Activated T-helper 2 cell treated with anti-CD3 and anti-CD28 coated beads, Interferon-gamma antibody, Interleukin-2, Interleukin-4, amounts not matched to agents 10 μg/mL and 5 μg/mL and 100 μg/mL, durations not matched to agents 14 hours and 24 hours and 36 hours (primary cell): ENCODE results near the gene ILDR1. TPM values are rescaled to one million over a fixed set of nuclear protein-coding genes. Genes with fewer than 3 reads are reported as not detected.
A peak's percentile ranks its signal among the peaks of the same experiment; 100 is the strongest.

Source experiments
- DNase-seq: peaks from one replicate; pipeline ENCODE4 v3.0.0; 2021; ENCODE audit warnings: low spot score
- H3K27ac Mint-ChIP-seq: one replicate; pipeline ENCODE4 v1.8.0; 2021; ENCODE audit warnings: mixed read lengths
- H3K27me3 Mint-ChIP-seq: one replicate; pipeline ENCODE4 v1.8.0; 2021; ENCODE audit warnings: low read depth, mixed read lengths
- H3K36me3 Mint-ChIP-seq: one replicate; pipeline ENCODE4 v1.8.0; 2021; ENCODE audit warnings: low read depth, mixed read lengths
- H3K4me1 Mint-ChIP-seq: one replicate; pipeline ENCODE4 v1.8.0; 2021; ENCODE audit warnings: low read depth, mixed read lengths
- H3K4me3 Mint-ChIP-seq: one replicate; pipeline ENCODE4 v1.8.0; 2021; ENCODE audit warnings: low read depth, mild to moderate bottlenecking, moderate library complexity, mixed read lengths
- H3K9me3 Mint-ChIP-seq: one replicate; pipeline ENCODE4 v1.8.0; 2021; ENCODE audit warnings: mixed read lengths
- intact Hi-C: fragments of 100-400 bp; cut with micrococcal nuclease; formaldehyde crosslinking; loops from one replicate; pipeline ENCODE4 v1.15.1; 2023
- total RNA-seq: library from RNA; stranded (reverse); gene quantifications from 2 replicates; pipeline ENCODE4 v1.2.3, GENCODE V29; 2022

Gene ILDR1
- total RNA-seq, 1 donor from 2014 or later, result 0.21 TPM

DNA sequence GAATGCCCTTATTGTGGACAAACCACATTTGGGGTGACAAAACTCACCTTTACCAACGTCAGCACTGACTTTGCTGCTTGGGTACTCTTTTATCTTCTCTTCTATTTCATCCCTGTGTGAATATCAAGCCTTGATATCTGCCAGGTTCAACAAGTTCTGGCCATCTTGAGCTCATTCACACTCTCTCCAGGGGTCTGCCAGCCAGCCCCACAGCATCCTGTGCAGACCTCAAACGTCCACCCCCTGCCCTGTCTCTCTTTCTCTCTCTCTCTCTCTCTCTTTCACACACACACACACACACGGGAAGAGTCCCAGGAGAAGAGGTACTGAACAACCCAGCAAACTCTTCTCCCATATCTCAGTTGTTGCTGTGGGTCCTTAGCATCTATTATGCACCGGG lies 10.7 kb downstream of the ILDR1 start:
- Mint-ChIP-seq H3K4me3 (no peak overlapping the region), H3K27me3 (no peaks in the 10 kb centered on the region), H3K9me3 (peaks cover 13% of the 10 kb centered on the region), H3K27ac (no peak overlapping the region), H3K4me1 (peaks cover 38% of the 10 kb centered on the region), H3K36me3 (no peaks in the 10 kb centered on the region)
- intact Hi-C loops, result loop anchor here (5.0 to 10.0 kb wide), 2 partner anchors 136 to 353 kb away; no protein-coding TSS in a partner anchor
- DNase-seq, result no peak

DNA sequence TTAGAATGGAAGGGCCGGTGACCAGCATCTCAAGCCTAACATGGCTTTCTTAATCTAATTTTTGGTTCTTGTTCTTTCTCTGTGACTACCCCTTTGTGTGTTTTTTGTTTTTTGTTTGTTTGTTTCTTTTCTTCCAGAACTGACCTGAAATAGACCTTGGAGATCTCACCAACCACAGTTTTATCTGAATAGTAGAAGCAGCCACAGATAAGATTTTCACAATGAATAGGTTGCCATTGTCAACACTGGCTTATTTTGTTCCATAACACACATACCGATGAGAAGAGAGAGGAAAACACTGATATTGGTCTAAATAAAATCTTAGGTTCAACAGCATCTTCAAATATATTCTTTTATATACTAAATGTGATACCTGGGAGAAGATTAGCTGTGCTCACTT lies 11.5 kb downstream of the ILDR1 start:
- no peak for DNase-seq
- H3K27me3 Mint-ChIP-seq, result no peaks in the 10 kb centered on the region
- H3K27ac Mint-ChIP-seq, result no peak overlapping the region
- intact Hi-C loops, result loop anchor here (5.0 to 10.0 kb wide), 2 partner anchors 137 to 354 kb away; no protein-coding TSS in a partner anchor
- H3K36me3 Mint-ChIP-seq, result no peaks in the 10 kb centered on the region
- peaks cover 5% of the 10 kb centered on the region for H3K9me3 Mint-ChIP-seq
- H3K4me1 Mint-ChIP-seq, result peaks cover 41% of the 10 kb centered on the region
- no peak overlapping the region for H3K4me3 Mint-ChIP-seq

DNA sequence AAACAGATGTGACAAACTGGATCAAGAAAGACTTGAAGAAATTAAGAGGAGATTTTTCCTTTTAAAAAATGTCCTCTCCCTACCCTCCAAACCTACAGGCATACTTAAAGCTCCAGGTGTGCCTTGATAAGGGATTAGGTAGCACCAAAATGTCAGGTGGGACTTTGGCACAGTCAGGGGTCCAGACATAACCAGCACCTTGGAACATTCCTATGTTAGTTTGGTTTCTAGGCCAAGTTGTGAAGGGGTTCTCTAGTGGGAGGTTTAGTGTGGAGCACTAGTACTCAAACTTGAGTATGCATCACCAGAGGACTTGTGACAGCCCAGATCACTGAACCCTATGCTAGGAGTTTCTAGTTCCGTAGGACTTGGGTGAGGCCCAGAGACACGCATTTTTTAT lies 13.9 kb downstream of the ILDR1 start:
- no peaks in the 10 kb centered on the region for H3K36me3 Mint-ChIP-seq
- no peak overlapping the region for H3K27ac Mint-ChIP-seq
- no peaks in the 10 kb centered on the region for H3K9me3 Mint-ChIP-seq
- H3K4me3 Mint-ChIP-seq, result no peak overlapping the region
- no peak for DNase-seq
- peaks cover 51% of the 10 kb centered on the region for H3K4me1 Mint-ChIP-seq
- no peaks in the 10 kb centered on the region for H3K27me3 Mint-ChIP-seq
- intact Hi-C loops, result no loop called here

DNA sequence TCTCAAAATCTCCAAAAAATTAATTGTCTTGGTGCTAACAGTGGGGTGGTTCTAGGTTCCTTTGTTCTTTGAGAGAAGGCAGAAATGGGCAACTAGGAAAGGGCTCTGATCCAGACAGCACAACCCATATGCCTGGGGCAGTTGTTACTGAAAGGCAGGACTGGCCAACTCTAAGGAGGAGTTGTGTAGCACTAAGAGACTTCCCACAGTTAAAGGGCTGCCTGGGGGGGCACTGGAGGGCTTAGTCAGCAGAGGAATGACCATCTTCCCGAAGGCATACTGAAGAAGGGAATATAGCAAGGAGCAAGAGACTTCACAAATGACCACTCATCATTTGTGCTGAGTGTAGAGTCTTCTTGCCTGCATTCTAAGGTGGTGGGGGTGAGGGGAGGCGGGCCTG lies 15.8 kb downstream of the ILDR1 start:
- Mint-ChIP-seq H3K27ac (no peak overlapping the region), H3K9me3 (no peaks in the 10 kb centered on the region), H3K4me1 (peaks cover 40% of the 10 kb centered on the region), H3K27me3 (peaks cover 2% of the 10 kb centered on the region), H3K4me3 (no peak overlapping the region), H3K36me3 (no peaks in the 10 kb centered on the region)
- intact Hi-C loops, result no loop called here
- DNase-seq, result no peak

DNA sequence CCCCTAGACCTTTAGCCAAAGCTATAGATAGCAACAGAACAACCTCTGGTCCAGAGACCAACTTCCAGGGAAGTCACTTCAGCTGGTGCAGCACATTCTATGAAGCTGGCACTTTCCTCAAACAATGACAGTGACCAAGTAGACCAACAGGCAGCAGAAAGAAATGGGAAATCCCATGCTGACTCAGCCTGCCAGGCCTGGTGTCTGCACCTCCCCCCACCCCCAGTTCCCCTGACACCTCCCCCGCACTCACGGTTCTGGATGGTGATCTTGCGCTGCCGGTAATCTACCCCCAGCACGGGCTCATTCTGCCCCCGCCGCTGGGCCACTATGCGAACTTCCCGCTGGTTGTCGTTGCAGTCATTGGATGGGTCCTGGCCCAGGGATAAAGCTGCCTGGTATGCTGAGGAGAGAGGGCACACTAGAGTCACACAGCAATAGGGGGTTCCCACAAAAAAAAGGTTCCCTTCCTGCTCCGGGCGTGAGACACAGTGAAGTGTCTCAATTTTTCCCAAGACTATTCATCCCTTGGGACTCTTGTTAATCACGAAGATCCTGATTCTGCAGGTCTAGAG lies 17.0 kb downstream of the ILDR1 start:
- intact Hi-C loops, result no loop called here
- no peaks in the 10 kb centered on the region for H3K36me3 Mint-ChIP-seq
- no peak for DNase-seq
- peaks cover 36% of the 10 kb centered on the region for H3K4me1 Mint-ChIP-seq
- H3K27me3 Mint-ChIP-seq, result peaks cover 2% of the 10 kb centered on the region
- no peak overlapping the region for H3K27ac Mint-ChIP-seq
- no peak overlapping the region for H3K4me3 Mint-ChIP-seq
- no peaks in the 10 kb centered on the region for H3K9me3 Mint-ChIP-seq

DNA sequence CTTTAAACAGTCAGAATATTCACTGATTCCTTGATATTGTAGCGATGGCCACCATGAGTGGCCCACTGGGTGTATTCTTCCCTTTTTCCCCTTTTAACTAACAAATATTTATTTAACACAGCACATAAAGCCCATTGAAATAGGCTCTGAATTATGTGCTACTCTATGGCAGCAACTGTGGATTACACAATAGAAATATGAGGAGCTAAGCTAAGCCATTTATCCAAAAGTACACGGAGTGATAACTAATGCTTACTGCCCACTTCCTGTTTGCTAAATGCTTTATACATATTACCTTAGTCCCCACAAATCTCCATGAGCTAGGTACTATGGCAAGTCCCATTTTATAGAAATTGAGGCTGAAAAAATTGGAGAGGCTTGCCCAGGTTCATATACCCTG lies 17.9 kb downstream of the ILDR1 start:
- Mint-ChIP-seq H3K27me3 (peaks cover 2% of the 10 kb centered on the region), H3K27ac (no peak overlapping the region), H3K36me3 (no peaks in the 10 kb centered on the region), H3K4me3 (no peak overlapping the region), H3K9me3 (no peaks in the 10 kb centered on the region), H3K4me1 (peaks cover 38% of the 10 kb centered on the region)
- no peak for DNase-seq
- intact Hi-C loops, result no loop called here

DNA sequence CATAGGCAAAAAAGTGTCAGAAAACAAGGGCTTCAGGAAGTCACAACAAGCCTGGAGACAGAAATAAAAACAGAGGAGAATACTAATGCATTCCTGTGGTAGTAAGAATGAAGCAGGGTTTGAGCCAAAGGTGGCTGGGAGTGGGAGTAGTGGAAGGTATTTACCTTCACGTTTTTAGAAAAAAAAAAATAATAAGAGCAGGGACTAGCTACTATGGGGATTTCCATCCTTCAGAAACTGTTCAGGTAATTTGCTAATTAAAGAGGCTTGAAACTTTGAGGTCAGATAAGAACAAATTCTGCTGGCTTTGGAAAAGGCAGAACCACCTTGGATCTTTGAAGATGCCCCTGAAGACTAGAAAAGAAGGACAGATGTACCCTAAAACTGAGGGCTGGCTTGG lies 18.4 kb downstream of the ILDR1 start:
- Mint-ChIP-seq H3K36me3 (no peaks in the 10 kb centered on the region), H3K4me3 (no peak overlapping the region), H3K9me3 (no peaks in the 10 kb centered on the region), H3K27ac (peak overlapping the region; percentile 18), H3K27me3 (peaks cover 2% of the 10 kb centered on the region), H3K4me1 (peaks cover 43% of the 10 kb centered on the region)
- intact Hi-C loops, result no loop called here
- DNase-seq, result no peak

DNA sequence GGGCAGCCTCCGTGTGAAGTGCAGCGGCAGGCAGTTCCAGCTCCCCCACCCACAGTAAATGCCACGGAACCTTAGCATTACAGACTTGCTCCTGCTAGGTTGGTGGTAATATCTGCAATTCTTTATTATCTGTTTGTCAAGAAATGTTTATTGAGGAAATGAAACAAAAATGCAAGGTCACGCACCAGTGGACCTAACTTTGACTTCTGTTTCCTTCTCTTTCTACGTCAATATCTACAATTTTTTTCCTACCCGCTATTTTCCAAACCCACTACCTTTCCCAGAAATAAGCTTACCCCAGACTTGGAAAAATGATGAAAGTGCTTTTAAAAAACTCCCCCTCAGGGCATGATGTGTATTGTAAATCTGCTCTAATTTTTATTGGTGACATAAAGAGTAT lies 18.9 kb downstream of the ILDR1 start:
- no peak overlapping the region for H3K27ac Mint-ChIP-seq
- no peaks in the 10 kb centered on the region for H3K9me3 Mint-ChIP-seq
- peaks cover 2% of the 10 kb centered on the region for H3K27me3 Mint-ChIP-seq
- H3K36me3 Mint-ChIP-seq, result no peaks in the 10 kb centered on the region
- peaks cover 48% of the 10 kb centered on the region for H3K4me1 Mint-ChIP-seq
- no peak for DNase-seq
- intact Hi-C loops, result no loop called here
- no peak overlapping the region for H3K4me3 Mint-ChIP-seq

DNA sequence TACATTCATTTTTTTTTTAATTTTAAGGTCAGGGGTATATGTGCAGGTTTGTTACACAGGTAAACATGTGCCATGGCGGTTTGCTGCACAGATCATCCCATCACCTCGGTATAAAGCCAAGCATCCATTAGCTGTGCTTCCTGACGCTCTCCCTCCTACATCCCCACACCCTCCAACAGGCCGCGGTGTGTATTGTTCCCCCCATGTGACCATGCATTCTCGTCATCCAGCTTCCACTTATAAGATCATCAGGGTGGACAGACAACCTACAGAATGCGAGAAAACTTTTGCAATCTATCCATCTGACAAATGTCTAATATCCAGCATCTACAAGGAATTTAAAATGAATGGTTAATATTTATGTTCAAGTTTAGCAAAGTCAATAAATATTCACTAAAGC lies 19.4 kb downstream of the ILDR1 start:
- Mint-ChIP-seq H3K27ac (no peak overlapping the region), H3K36me3 (no peaks in the 10 kb centered on the region), H3K27me3 (peaks cover 2% of the 10 kb centered on the region), H3K4me3 (no peak overlapping the region), H3K4me1 (peaks cover 52% of the 10 kb centered on the region), H3K9me3 (no peaks in the 10 kb centered on the region)
- intact Hi-C loops, result no loop called here
- DNase-seq, result no peak

DNA sequence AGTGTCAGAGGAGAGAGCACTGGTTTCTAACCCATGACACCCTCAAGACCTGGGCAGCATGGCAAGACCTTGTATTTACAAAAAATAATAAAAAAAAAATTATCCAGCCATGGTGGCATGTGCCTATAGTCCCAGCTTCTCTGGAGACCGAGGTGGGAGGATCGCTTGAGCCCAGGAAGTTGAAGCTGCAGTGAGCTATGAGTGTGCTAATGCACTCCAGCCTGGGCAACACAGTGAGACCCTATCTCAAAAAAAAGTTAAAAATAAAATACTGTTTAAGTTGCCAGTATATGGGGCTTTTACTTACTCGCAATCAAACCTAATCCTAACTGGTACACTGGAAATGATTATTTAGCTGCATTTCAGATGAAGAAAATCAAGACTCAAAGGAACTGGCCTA lies 20.2 kb downstream of the ILDR1 start:
- no peak overlapping the region for H3K27ac Mint-ChIP-seq
- DNase-seq, result no peak
- no peak overlapping the region for H3K4me3 Mint-ChIP-seq
- H3K36me3 Mint-ChIP-seq, result no peaks in the 10 kb centered on the region
- H3K9me3 Mint-ChIP-seq, result no peaks in the 10 kb centered on the region
- H3K4me1 Mint-ChIP-seq, result peaks cover 56% of the 10 kb centered on the region
- H3K27me3 Mint-ChIP-seq, result peaks cover 2% of the 10 kb centered on the region
- intact Hi-C loops, result no loop called here

DNA sequence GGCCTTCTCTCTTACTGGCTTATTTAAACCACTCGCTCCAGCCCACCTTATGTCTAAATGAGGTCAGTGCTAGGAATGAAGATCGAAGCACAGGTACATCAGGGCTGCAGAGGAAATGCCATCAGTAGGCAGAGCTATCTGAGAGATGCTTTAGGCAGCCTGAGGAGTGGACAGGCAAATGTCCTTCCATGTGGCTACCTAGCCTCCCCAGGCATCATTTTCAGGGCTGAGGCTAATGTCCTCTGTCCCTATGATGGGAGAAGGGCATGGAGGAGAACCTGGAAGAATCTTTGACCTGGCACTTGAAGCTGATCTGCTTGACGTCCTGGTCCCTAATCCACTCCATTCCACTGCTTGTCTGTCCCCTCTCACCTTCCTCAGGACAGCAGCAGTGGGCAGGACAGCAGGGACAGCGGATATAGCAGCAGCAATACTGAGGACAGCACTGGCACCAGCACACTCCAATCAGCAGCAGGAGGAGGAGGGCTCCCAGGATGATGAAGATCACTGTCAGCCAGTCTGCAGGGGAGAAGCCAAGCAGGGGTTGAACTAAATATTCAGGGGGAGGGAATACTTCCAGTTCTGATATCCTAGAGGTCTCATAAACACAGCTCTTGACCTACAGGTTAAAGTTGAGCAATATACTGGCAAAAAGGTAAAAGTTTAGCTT lies 21.0 kb downstream of the ILDR1 start:
- Mint-ChIP-seq H3K4me1 (peaks cover 58% of the 10 kb centered on the region), H3K9me3 (no peaks in the 10 kb centered on the region)

DNA sequence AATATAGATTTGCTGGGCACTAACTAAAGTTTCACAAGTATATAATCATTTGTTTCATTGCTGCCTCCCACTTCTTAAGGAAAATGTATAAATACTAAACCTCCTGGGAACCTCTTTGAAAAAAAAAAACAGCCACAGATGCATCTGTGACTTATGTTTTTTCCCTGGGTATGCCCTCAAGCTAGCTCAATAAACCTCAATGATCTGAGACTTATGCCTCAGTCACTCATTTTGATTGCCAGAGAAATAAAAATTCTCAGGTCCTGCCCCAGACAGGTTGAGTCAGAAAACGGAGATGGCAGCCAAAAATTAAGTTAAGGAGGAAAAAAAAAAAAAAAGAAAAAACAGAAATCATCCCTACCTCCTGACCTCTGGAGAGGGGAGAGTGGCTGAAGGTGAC lies 22.1 kb downstream of the ILDR1 start:
- no peak overlapping the region for H3K4me3 Mint-ChIP-seq

More for the DNA sequence above, 21.0 kb downstream of the ILDR1 start:
- H3K27me3 Mint-ChIP-seq, result peaks cover 2% of the 10 kb centered on the region
- no peak overlapping the region for H3K4me3 Mint-ChIP-seq
- H3K27ac Mint-ChIP-seq, result no peak overlapping the region
- DNase-seq, result no peak
- intact Hi-C loops, result no loop called here
- H3K36me3 Mint-ChIP-seq, result no peaks in the 10 kb centered on the region

DNA sequence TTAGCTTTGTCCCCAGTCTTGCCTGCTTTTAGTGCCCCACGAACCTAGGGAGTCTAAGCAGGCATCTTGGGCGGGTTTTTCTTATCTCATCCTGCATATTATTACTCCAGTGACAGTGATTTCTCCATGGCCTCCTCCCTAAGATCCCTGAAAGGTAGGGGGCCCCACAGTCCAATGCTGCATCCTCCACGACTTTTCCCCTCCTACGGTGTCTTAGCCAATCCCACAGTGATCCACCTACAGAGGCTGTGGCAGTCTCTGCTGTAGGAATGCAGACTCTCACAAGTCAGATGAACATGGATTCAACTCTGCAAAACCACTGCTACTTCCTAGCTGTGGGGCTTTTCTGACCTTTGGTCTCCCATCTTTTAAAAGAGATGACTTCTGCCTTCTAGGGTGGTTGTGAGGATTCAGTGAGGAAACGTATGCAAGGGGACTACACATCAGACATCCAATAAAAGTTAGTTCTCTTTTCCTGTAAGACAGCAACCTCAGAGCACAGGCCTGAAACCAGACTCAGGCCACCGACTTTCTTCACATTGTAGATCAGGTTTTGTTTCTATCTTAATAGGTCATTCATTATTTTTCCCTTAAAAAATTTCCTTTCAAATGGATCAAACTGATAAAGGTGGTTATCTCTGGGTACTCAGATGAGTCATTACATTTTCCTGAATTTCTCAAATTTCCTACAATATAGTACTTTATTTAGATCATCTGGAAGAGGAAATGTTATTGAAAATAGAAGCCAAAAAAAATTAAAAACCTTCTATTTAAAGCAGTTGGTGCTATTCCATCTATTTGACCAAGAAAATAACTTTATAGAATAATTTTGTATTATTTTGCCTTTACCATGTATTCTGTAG lies 23.2 kb downstream of the ILDR1 start:
- Mint-ChIP-seq H3K27me3 (peaks cover 2% of the 10 kb centered on the region), H3K9me3 (no peaks in the 10 kb centered on the region), H3K36me3 (no peaks in the 10 kb centered on the region), H3K4me3 (no peak overlapping the region), H3K4me1 (peaks cover 51% of the 10 kb centered on the region), H3K27ac (peak overlapping the region; percentile 73)
- DNase-seq, result no peak
- intact Hi-C loops, result loop anchor here (1.0 to 5.0 kb wide), 2 partner anchors 18 to 93 kb away; no protein-coding TSS in a partner anchor

More for the DNA sequence above, 22.1 kb downstream of the ILDR1 start:
- no peaks in the 10 kb centered on the region for H3K36me3 Mint-ChIP-seq
- peak overlapping the region; percentile 18 for H3K27ac Mint-ChIP-seq
- no peak for DNase-seq
- intact Hi-C loops, result loop anchor here (1.0 to 5.0 kb wide), 2 partner anchors 19 to 92 kb away; no protein-coding TSS in a partner anchor
- H3K9me3 Mint-ChIP-seq, result no peaks in the 10 kb centered on the region
- peaks cover 62% of the 10 kb centered on the region for H3K4me1 Mint-ChIP-seq
- H3K27me3 Mint-ChIP-seq, result peaks cover 2% of the 10 kb centered on the region
